EH (cell line): ENCODE results near the gene PIK3R4.

ENCODE experiments used
- DNase-seq: peaks from one replicate; pipeline ENCODE4 v3.0.0-alpha.2; 2015; ENCODE audit warnings: low read depth

PIK3R4 gene

DNA sequence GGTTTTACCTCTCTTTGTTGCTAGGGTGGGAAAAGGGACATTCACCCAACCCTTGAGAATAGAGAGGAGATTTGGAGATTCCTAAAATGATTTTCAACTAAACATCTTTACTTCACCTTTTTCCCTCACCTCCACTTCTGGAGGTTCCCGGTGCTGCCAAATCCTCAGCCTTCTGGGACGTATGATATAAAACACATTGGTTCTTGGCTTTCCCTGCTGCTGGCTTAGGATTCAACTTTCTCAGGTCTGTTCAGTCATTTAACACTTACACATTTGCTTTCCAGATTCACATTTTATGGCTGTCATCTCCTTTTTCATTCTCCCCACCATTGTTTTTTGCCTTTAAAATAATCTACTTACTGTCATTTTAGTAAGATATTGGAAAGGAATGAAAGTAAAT, 106.6 kb downstream of the PIK3R4 start:
- no peak for DNase-seq

DNA sequence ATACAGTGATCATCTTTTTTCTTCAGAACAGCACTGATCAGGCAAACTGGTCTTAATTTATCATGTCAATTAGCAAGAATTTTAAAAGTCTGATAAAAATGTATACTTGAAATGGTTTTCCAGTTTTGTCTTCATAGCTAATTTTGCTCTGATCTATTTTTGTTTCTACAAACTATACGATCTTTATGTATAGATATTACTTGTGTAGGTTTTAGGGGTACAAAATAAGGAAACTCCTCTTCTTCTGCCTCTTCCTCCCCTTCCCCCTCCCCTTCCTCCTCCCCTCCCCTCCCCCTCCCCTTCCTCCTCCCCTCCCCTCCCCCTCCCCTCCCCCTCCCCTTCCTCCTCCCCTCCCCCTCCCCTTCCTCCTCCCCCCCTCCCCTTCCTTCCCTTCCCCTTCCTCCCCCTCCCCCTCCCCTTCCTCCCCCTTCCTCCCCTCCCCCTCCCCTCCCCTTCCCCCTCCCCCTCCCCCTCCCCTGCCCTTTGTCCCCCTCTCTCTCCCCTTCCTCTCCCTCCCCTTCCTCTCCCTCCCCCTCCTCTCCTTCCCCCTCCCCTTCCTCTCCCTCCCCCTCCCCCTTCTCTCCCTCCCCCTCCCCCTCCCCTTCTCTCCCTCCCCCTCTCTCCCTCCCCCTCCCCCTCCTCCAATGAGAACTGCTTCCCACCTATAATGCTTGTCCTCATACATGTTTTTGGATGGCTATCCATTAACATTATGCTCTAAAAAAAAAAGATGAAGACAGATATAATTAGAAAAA, 110.0 kb downstream of the PIK3R4 start:
- DNase-seq, result no peak

DNA sequence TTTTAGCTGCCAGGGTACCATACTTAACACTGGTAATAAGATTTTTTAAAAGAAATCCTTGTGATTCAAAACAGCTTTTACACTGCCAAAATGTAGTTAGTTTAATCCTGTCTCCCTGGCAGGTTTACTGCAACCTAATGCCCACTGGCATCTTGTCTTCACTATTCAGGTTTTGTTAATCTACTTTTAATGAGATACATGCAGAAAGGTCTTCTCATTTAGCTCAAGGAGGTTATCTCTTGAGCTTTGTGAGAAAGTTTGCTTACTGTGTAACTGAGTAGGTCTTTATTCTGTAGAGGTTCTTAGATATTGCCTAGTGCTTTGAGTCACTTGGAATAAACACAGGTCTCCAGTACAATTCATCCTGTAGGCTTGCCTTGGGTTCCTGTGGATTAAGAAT, 110.7 kb downstream of the PIK3R4 start:
- DNase-seq, result no peak

- no peak for DNase-seq
Observed at GRCh38 chr3:130635285-130635684, 111.3 kb downstream of the PIK3R4 start.
